Neural crest cell (in vitro differentiated cells): ENCODE results near the gene IFT43. TPM values are rescaled to one million over a fixed set of nuclear protein-coding genes. Genes with fewer than 3 reads are reported as not detected.

Source experiments
- DNase-seq: peaks from one replicate; pipeline ENCODE4 v3.0.0; 2021; ENCODE audit warnings: low read depth, mixed read lengths, low spot score
- H3K27ac Mint-ChIP-seq: one replicate; pipeline ENCODE4 v1.8.0; 2021; ENCODE audit warnings: mild to moderate bottlenecking, mixed read lengths; ENCODE audit not compliant: unreplicated experiment
- H3K27me3 Mint-ChIP-seq: 2 replicates; pipeline ENCODE4 v1.8.0; 2021; ENCODE audit warnings: low read depth, mild to moderate bottlenecking, mixed read lengths
- H3K36me3 Mint-ChIP-seq: 2 replicates; pipeline ENCODE4 v1.8.0; 2021; ENCODE audit warnings: low read depth, mild to moderate bottlenecking, mixed read lengths
- H3K4me1 Mint-ChIP-seq: 2 replicates; pipeline ENCODE4 v1.8.0; 2021; ENCODE audit warnings: mixed read lengths
- H3K4me3 Mint-ChIP-seq: one replicate; pipeline ENCODE4 v1.8.0; 2021; ENCODE audit warnings: mild to moderate bottlenecking, mixed read lengths
- H3K9me3 Mint-ChIP-seq: 2 replicates; pipeline ENCODE4 v1.8.0; 2021; ENCODE audit warnings: mixed read lengths
- total RNA-seq: library from RNA; stranded (reverse); gene quantifications from 2 replicates; pipeline ENCODE4 v1.2.1, GENCODE V29; 2021
- TF ChIP-seq, protein P1 (sequence below): fragments of 200-600 bp; sonication (generic); conservative IDR thresholded peaks from 2 replicates; pipeline ENCODE4 v1.5.0; 2021; ENCODE audit warnings: antibody characterized with exemption, mild to moderate bottlenecking

IFT43 gene
- total RNA-seq, 1 donor from 2014 or later, result 34.1 TPM

- no peak for DNase-seq
- TF ChIP-seq, protein P1, sequence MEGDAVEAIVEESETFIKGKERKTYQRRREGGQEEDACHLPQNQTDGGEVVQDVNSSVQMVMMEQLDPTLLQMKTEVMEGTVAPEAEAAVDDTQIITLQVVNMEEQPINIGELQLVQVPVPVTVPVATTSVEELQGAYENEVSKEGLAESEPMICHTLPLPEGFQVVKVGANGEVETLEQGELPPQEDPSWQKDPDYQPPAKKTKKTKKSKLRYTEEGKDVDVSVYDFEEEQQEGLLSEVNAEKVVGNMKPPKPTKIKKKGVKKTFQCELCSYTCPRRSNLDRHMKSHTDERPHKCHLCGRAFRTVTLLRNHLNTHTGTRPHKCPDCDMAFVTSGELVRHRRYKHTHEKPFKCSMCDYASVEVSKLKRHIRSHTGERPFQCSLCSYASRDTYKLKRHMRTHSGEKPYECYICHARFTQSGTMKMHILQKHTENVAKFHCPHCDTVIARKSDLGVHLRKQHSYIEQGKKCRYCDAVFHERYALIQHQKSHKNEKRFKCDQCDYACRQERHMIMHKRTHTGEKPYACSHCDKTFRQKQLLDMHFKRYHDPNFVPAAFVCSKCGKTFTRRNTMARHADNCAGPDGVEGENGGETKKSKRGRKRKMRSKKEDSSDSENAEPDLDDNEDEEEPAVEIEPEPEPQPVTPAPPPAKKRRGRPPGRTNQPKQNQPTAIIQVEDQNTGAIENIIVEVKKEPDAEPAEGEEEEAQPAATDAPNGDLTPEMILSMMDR, result no peak
- Mint-ChIP-seq H3K27ac (no peak overlapping the region), H3K36me3 (peaks cover 59% of the 10 kb centered on the region), H3K9me3 (peaks cover 11% of the 10 kb centered on the region), H3K27me3 (no peaks in the 10 kb centered on the region), H3K4me1 (peaks cover 15% of the 10 kb centered on the region), H3K4me3 (no peak overlapping the region)
Measured at GRCh38 chr14:76015191-76015590, 29.6 kb downstream of the IFT43 start.

- TF ChIP-seq, protein P1, result no peak
- DNase-seq, result no peak
- Mint-ChIP-seq H3K4me1 (peaks cover 15% of the 10 kb centered on the region), H3K27ac (peak overlapping the region; percentile 45), H3K27me3 (no peaks in the 10 kb centered on the region), H3K4me3 (no peak overlapping the region), H3K36me3 (peaks cover 64% of the 10 kb centered on the region), H3K9me3 (peaks cover 14% of the 10 kb centered on the region)
Measured at GRCh38 chr14:76015668-76016067, 30.1 kb downstream of the IFT43 start.

DNA sequence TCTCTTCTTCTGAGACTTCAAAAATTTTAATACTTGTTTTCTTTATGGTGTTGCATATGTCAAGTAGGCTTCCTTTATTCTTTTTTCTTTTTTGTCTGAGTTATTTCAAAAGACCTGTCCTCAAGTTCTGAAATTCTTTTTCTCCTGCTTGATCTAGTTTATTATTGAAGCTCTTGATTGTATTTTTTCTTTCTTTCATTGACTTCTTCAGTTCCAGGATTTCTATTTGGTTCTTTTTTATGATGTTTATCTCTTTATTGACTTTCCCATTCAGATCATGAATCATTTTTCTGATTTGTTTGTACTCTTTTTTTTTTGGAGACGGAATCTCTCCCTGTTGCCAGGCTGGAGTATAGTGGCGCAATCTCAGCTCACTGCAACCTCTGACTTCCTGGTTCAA is 34.1 kb downstream of the IFT43 start:
- no peak for DNase-seq
- peaks cover 14% of the 10 kb centered on the region for H3K9me3 Mint-ChIP-seq
- H3K27ac Mint-ChIP-seq, result no peak overlapping the region
- H3K4me3 Mint-ChIP-seq, result no peak overlapping the region
- peaks cover 71% of the 10 kb centered on the region for H3K36me3 Mint-ChIP-seq
- no peaks in the 10 kb centered on the region for H3K4me1 Mint-ChIP-seq
- no peaks in the 10 kb centered on the region for H3K27me3 Mint-ChIP-seq
- TF ChIP-seq, protein P1, result no peak

- TF ChIP-seq, protein P1, result no peak
- DNase-seq, result no peak
- H3K27me3 Mint-ChIP-seq, result no peaks in the 10 kb centered on the region
- H3K9me3 Mint-ChIP-seq, result peaks cover 14% of the 10 kb centered on the region
- H3K4me1 Mint-ChIP-seq, result no peaks in the 10 kb centered on the region
- H3K4me3 Mint-ChIP-seq, result no peak overlapping the region
- H3K27ac Mint-ChIP-seq, result no peak overlapping the region
- peaks cover 60% of the 10 kb centered on the region for H3K36me3 Mint-ChIP-seq
Measured at GRCh38 chr14:76022991-76023390, 37.4 kb downstream of the IFT43 start.

- TF ChIP-seq, protein P1, result no peak
- Mint-ChIP-seq H3K4me3 (no peak overlapping the region), H3K4me1 (no peaks in the 10 kb centered on the region), H3K9me3 (peaks cover 14% of the 10 kb centered on the region), H3K27ac (no peak overlapping the region), H3K27me3 (no peaks in the 10 kb centered on the region), H3K36me3 (peaks cover 59% of the 10 kb centered on the region)
- no peak for DNase-seq
Measured at GRCh38 chr14:76023757-76024156, 38.2 kb downstream of the IFT43 start.
